ENCODE data around the gene ADGRG1.

The ADGRG1 gene

GRCh38 chr16:57701759-57702371, 73.4 kb downstream of the ADGRG1 start:
- TF ChIP-seq ZNF202 (tag by site-specific recombination; IDR thresholded peaks at IDR 0.05; ENCODE audit: borderline replicate concordance) = no peak
- no peak for TF ChIP-seq HIC1 (tag by site-specific recombination; IDR thresholded peaks at IDR 0.05)
- TF ChIP-seq ZBTB26 (tag by site-specific recombination; optimal IDR thresholded peaks at IDR 0.05) = no peak
- TF ChIP-seq ZSCAN30 (tag by site-specific recombination; IDR thresholded peaks at IDR 0.05) = no peak
- no peak for TF ChIP-seq KLF9 (tag by site-specific recombination; IDR thresholded peaks at IDR 0.05; ENCODE audit: low read depth)
- TF ChIP-seq ZNF416 (tag by site-specific recombination; IDR thresholded peaks at IDR 0.05) = no peak
- no peak for TF ChIP-seq ZNF621 (tag by site-specific recombination; IDR thresholded peaks at IDR 0.05)
- no peak for TF ChIP-seq OVOL3 (tag by site-specific recombination; IDR thresholded peaks at IDR 0.05)
- no peak for TF ChIP-seq YY1 (tag by site-specific recombination; IDR thresholded peaks at IDR 0.05)
- TF ChIP-seq ZNF19 (tag by site-specific recombination; IDR thresholded peaks at IDR 0.05; ENCODE audit: low read depth) = no peak
- no peak for TF ChIP-seq ZEB2 (tag by site-specific recombination; IDR thresholded peaks at IDR 0.05)
- no peak for TF ChIP-seq ZNF785 (tag by site-specific recombination; IDR thresholded peaks at IDR 0.05)
- no peak for TF ChIP-seq ZNF366 (tag by site-specific recombination; conservative IDR thresholded peaks at IDR 0.05)
- TF ChIP-seq WT1 (tag by site-specific recombination; IDR thresholded peaks at IDR 0.05) = no peak
- TF ChIP-seq ZNF561 (tag by site-specific recombination; IDR thresholded peaks at IDR 0.05; ENCODE audit: borderline replicate concordance) = no peak
- no peak overlapping the region for H3K27ac ChIP-seq (ENCODE audit: extremely low read depth, low read depth, low read length)
- H3K36me3 ChIP-seq (ENCODE audit: control insufficient read depth in 2 of 2, insufficient read depth in 1 of 2, low read length in 2 of 2) = no peaks in the 10 kb centered on the region
- no peak overlapping the region for H3K4me3 ChIP-seq (ENCODE audit: low read depth, low read length)
- H3K9me3 ChIP-seq (ENCODE audit: control insufficient read depth, insufficient read depth, low read depth, low read length) = no peaks in the 10 kb centered on the region
- no peaks in the 10 kb centered on the region for H3K4me1 ChIP-seq (ENCODE audit: control insufficient read depth, insufficient read depth, low read length)
- ChIA-PET POLR2A (no interaction called here), CTCF (interaction anchor here (0.6 to 1.9 kb wide), 2 partner anchors 53 to 190 kb away, joined by 3 to 5 read pairs; no protein-coding TSS in a partner anchor)

- Histone ChIP-seq H3K27ac (ENCODE audit: extremely low read depth, low read depth, low read length) (no peak overlapping the region), H3K9me3 (ENCODE audit: control insufficient read depth, insufficient read depth, low read depth, low read length) (no peaks in the 10 kb centered on the region), H3K4me1 (ENCODE audit: control insufficient read depth, insufficient read depth, low read length) (no peaks in the 10 kb centered on the region), H3K4me3 (ENCODE audit: low read depth, low read length) (no peak overlapping the region), H3K36me3 (ENCODE audit: control insufficient read depth in 2 of 2, insufficient read depth in 1 of 2, low read length in 2 of 2) (no peaks in the 10 kb centered on the region)
- CTCF ChIA-PET = no interaction called here
- POLR2A ChIA-PET = interaction anchor here (0.6 kb wide), 1 partner anchor 31 kb away, joined by 6 read pairs; no protein-coding TSS in a partner anchor
- no peak for TF ChIP-seq MEIS1 (CRISPR knock-in tag; IDR thresholded peaks at IDR 0.05; ENCODE audit: borderline replicate concordance)
- no peak for TF ChIP-seq IKZF3 (tag by site-specific recombination; IDR thresholded peaks at IDR 0.05)
- no peak for TF ChIP-seq ZNF404 (tag by site-specific recombination; IDR thresholded peaks at IDR 0.05)
- TF ChIP-seq ZNF426 (tag by site-specific recombination; IDR thresholded peaks at IDR 0.05) = no peak
- no peak for TF ChIP-seq ZSCAN16 (tag by site-specific recombination; IDR thresholded peaks at IDR 0.05)
- no peak for TF ChIP-seq ZNF184 (tag by site-specific recombination; IDR thresholded peaks at IDR 0.05)
- TF ChIP-seq ZNF792 (tag by site-specific recombination; IDR thresholded peaks at IDR 0.05) = no peak
- TF ChIP-seq ZNF24 (tag by site-specific recombination; IDR thresholded peaks at IDR 0.05) = no peak
- no peak for TF ChIP-seq ZNF580 (tag by site-specific recombination; IDR thresholded peaks at IDR 0.05)
- no peak for TF ChIP-seq ZNF600 (tag by site-specific recombination; IDR thresholded peaks at IDR 0.05)
- no peak for TF ChIP-seq ZNF366 (tag by site-specific recombination; conservative IDR thresholded peaks at IDR 0.05)
- TF ChIP-seq PRDM6 (tag by site-specific recombination; IDR thresholded peaks at IDR 0.05) = no peak
- no peak for TF ChIP-seq SCRT2 (tag by site-specific recombination; IDR thresholded peaks at IDR 0.05)
- TF ChIP-seq ZBTB8A (tag by site-specific recombination; IDR thresholded peaks at IDR 0.05) = no peak
- TF ChIP-seq ZNF311 (tag by site-specific recombination; IDR thresholded peaks at IDR 0.05; ENCODE audit: borderline replicate concordance) = no peak
These were observed 75.1 kb downstream of the ADGRG1 start for GRCh38 chr16:57703416-57704010.
